Smooth muscle cell (in vitro differentiated cells): ENCODE results near the gene GIMAP5. TPM values are rescaled to one million over a fixed set of nuclear protein-coding genes. Genes with fewer than 3 reads are reported as not detected.
"Not testable (repeated sequence)": the region's sequence is repeated elsewhere in the genome, so short reads cannot be mapped to it uniquely, and the experiment has no call there.

ENCODE experiments used
- DNase-seq: peaks from one replicate; lab custom pipeline; 2025; ENCODE audit not compliant: unreplicated experiment; lab: John Stamatoyannopoulos, UW
- H2AFZ ChIP-seq: fragments of 200-600 bp; sonication (generic); 2 replicates; pipeline ENCODE4 v1.6.0; 2016; ENCODE audit warnings: antibody characterized with exemption, low read depth, mild to moderate bottlenecking
- H3F3A ChIP-seq: fragments of 200-600 bp; sonication (generic); 2 replicates; pipeline ENCODE4 v1.6.0; 2017; ENCODE audit warnings: antibody characterized with exemption, low read depth
- H3K27ac ChIP-seq: fragments of 200-600 bp; sonication (generic); 2 replicates; pipeline ENCODE4 v1.5.1; 2016; ENCODE audit warnings: low read depth, mild to moderate bottlenecking
- H3K27me3 ChIP-seq: fragments of 200-600 bp; sonication (generic); 2 replicates; pipeline ENCODE4 v1.6.1; 2016; ENCODE audit warnings: low read depth, mild to moderate bottlenecking
- H3K36me3 ChIP-seq: fragments of 200-600 bp; sonication (generic); 2 replicates; pipeline ENCODE4 v1.5.1; 2016; ENCODE audit warnings: low read depth
- H3K4me1 ChIP-seq: fragments of 200-600 bp; sonication (generic); 2 replicates; pipeline ENCODE4 v1.5.1; 2016; ENCODE audit warnings: low read depth
- H3K4me2 ChIP-seq: fragments of 200-600 bp; sonication (generic); 2 replicates; pipeline ENCODE4 v1.6.0; 2016; ENCODE audit warnings: mild to moderate bottlenecking
- H3K4me3 ChIP-seq: fragments of 200-600 bp; sonication (generic); 2 replicates; pipeline ENCODE4 v1.5.1; 2016; ENCODE audit warnings: mild to moderate bottlenecking
- H3K79me2 ChIP-seq: fragments of 200-600 bp; sonication (generic); 2 replicates; pipeline ENCODE4 v1.6.0; 2016; ENCODE audit warnings: low read depth, mild to moderate bottlenecking
- H3K9ac ChIP-seq: fragments of 200-600 bp; sonication (generic); 2 replicates; pipeline ENCODE4 v1.6.0; 2016; ENCODE audit warnings: low read depth
- H3K9me3 ChIP-seq: fragments of 200-600 bp; sonication (generic); replicated peaks from 2 replicates; pipeline ENCODE4 v1.5.1; 2016; ENCODE audit warnings: low read depth
- H4K20me1 ChIP-seq: fragments of 200-600 bp; sonication (generic); 2 replicates; pipeline ENCODE4 v1.6.0; 2016; ENCODE audit warnings: low read depth
- WGBS: methylation state at CpG from one replicate; pipeline ENCODE4 v1.1.7; 2016; ENCODE audit warnings: low lambda C conversion rate; 5-methylcytosine and 5-hydroxymethylcytosine counted together
- polyA plus RNA-seq: library from polyadenylated mRNA; unstranded; fragments of >200 nt; fragmentation: Nextera tagmentation; extraction: Ambion mirVana; gene quantifications from 2 replicates; pipeline ENCODE4 v1.2.1, GENCODE V29; 2016
- total RNA-seq: library from RNA; depleted of rRNA; stranded (reverse); fragments of >200 nt; gene quantifications from 2 replicates; pipeline ENCODE4 v1.2.3, GENCODE V29; 2014
- TF ChIP-seq, protein P1 (sequence below): fragments of 200-600 bp; sonication (generic); IDR thresholded peaks from 2 replicates; pipeline ENCODE4 v1.5.1; 2017; ENCODE audit warnings: borderline replicate concordance, mild to moderate bottlenecking, antibody characterized with exemption; ENCODE audit not compliant: insufficient read depth, poor library complexity, severe bottlenecking

The GIMAP5 gene
- total and polyA plus RNA-seq, 2 experiments from 2014 or later, result not detected

DNA sequence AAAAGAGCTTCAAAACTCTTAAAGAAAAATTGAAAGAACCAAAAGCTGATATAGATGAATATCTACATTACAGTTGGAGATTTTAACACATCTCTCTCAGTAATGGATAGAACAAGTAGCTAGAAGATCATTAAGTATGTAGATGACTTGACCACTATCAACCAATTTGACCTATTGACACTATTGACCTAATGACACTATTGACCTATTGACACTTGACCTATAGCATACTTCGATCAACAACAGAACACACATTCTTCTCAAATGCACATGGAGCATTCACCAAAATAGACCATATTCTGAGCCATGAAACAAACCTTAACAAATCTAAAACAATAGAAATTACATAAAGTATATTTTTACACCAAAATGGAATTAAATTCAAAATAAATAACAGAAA is 22.3 kb downstream of the GIMAP5 start:
- WGBS, result 88% methylated on average over 1 of the region's 1 CpG
- Histone ChIP-seq H3K79me2 (no peaks in the 10 kb centered on the region), H3K27ac (no peak overlapping the region), H3K9ac (no peak overlapping the region), H3K4me2 (no peak overlapping the region), H2AFZ (no peak overlapping the region), H3F3A (no peaks in the 10 kb centered on the region), H3K36me3 (no peaks in the 10 kb centered on the region), H3K27me3 (peaks cover 4% of the 10 kb centered on the region), H3K9me3 (no peaks in the 10 kb centered on the region), H4K20me1 (no peaks in the 10 kb centered on the region), H3K4me3 (no peak overlapping the region), H3K4me1 (no peaks in the 10 kb centered on the region)
- TF ChIP-seq, protein P1, sequence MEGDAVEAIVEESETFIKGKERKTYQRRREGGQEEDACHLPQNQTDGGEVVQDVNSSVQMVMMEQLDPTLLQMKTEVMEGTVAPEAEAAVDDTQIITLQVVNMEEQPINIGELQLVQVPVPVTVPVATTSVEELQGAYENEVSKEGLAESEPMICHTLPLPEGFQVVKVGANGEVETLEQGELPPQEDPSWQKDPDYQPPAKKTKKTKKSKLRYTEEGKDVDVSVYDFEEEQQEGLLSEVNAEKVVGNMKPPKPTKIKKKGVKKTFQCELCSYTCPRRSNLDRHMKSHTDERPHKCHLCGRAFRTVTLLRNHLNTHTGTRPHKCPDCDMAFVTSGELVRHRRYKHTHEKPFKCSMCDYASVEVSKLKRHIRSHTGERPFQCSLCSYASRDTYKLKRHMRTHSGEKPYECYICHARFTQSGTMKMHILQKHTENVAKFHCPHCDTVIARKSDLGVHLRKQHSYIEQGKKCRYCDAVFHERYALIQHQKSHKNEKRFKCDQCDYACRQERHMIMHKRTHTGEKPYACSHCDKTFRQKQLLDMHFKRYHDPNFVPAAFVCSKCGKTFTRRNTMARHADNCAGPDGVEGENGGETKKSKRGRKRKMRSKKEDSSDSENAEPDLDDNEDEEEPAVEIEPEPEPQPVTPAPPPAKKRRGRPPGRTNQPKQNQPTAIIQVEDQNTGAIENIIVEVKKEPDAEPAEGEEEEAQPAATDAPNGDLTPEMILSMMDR, result no peak
- DNase-seq, result no peak

DNA sequence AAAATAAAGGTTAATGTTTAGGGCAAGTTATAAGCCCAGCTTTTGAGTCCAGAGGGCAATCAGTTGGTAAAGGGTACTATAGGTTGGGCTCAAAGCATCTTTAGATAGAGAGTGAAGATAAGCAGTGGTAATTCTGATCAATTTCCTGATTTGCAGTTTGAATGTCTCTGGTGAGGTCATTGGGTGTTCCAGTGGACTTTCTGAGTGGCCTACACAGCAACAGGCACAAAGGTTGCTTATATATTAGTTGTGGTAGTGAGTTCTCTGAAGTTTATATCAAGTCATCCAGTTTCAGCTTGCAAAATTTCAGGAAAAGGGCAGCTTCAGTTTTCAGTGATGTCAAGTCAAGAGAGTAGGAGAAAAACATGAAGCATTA is 29.1 kb downstream of the GIMAP5 start:
- no peak overlapping the region for H2AFZ ChIP-seq

DNA sequence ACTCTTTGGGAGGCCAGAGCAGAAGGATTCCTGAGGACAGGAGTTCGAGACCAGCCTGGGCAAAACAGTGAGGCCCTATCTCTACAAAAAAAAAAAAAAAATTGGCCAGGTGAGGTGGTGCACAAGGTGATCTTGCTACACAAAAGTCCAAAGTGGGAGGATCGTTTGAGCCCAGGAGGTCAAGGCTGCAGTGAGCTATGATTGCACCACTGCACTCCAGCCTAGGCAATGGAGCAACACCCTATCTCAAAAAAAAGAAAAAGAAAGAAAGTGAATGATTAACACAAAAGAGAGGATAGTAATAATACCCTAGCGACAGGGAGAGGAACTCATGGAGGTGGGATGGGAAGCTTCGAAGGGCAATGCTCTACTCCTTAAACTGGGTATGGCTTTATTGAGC is 32.5 kb downstream of the GIMAP5 start:
- WGBS, result 91% methylated on average over 4 of the region's 4 CpGs
- no peak overlapping the region for H3K9ac ChIP-seq
- H3F3A ChIP-seq, result no peaks in the 10 kb centered on the region
- no peaks in the 10 kb centered on the region for H3K36me3 ChIP-seq
- no peak overlapping the region for H3K4me3 ChIP-seq
- H2AFZ ChIP-seq, result no peak overlapping the region
- no peaks in the 10 kb centered on the region for H4K20me1 ChIP-seq
- H3K4me1 ChIP-seq, result no peaks in the 10 kb centered on the region
- TF ChIP-seq, protein P1, result no peak
- no peak for DNase-seq
- no peaks in the 10 kb centered on the region for H3K27me3 ChIP-seq
- H3K4me2 ChIP-seq, result no peak overlapping the region
- no peaks in the 10 kb centered on the region for H3K79me2 ChIP-seq
- no peak overlapping the region for H3K27ac ChIP-seq
- H3K9me3 ChIP-seq, result no peaks in the 10 kb centered on the region

More for the DNA sequence above, 29.1 kb downstream of the GIMAP5 start:
- Histone ChIP-seq H3K4me3 (no peak overlapping the region), H3K79me2 (no peaks in the 10 kb centered on the region), H3K36me3 (no peaks in the 10 kb centered on the region), H3K9ac (no peak overlapping the region), H4K20me1 (no peaks in the 10 kb centered on the region), H3K9me3 (no peaks in the 10 kb centered on the region), H3K4me2 (no peak overlapping the region), H3K27ac (no peak overlapping the region), H3K4me1 (no peaks in the 10 kb centered on the region), H3K27me3 (no peaks in the 10 kb centered on the region), H3F3A (no peaks in the 10 kb centered on the region)
- TF ChIP-seq, protein P1, result no peak
- no peak for DNase-seq

DNA sequence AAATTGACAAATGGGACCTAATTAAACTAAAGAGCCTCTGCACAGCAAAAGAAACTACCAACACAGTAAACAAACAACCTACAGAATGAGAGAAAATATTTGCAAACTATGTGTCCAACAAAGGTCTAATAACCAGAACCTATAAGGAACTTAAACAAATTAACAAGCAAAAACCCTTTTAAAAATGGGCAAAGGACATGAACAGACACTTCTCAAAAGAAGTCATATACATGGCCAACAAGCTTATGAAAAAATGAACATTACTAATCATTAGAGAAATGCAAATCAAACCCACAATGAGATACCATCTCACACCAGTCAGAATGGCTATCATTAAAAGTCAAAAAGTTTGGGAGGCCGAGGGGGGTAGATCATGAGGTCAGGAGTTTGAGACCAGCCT is 36.9 kb downstream of the GIMAP5 start:
- H3K9ac ChIP-seq, H3K27ac ChIP-seq, H4K20me1 ChIP-seq, H3K79me2 ChIP-seq, H3K9me3 ChIP-seq, H3K4me1 ChIP-seq, H3K4me3 ChIP-seq, H3F3A ChIP-seq, H3K36me3 ChIP-seq, H3K4me2 ChIP-seq, DNase-seq, H3K27me3 ChIP-seq, H2AFZ ChIP-seq: not testable (repeated sequence)
- 75% methylated on average over 1 of the region's 1 CpG for WGBS
